Tibial nerve (tissue), 4 donors: ENCODE results near the gene SMIM35.

Experiments used
- EP300 ChIP-seq, 2 donors: sonication (generic); formaldehyde crosslinking; IDR thresholded peaks; one replicate each; pipeline ENCODE4 v1.6.1; 2017; ENCODE audit warnings: antibody characterized with exemption in 2 of 2, mild to moderate bottlenecking in 1 of 2
- TF ChIP-seq, protein P1 (sequence below), 5 experiments: fragments of 200-600 bp in 3 of 5; fragments of 450-650 bp in 2 of 5; sonication (generic) in 3 of 5; IDR thresholded peaks; one replicate each; pipeline ENCODE4 v1.5.1; 2016 to 2019; ENCODE audit warnings: antibody characterized with exemption in 5 of 5, mild to moderate bottlenecking in 3 of 5, moderate library complexity in 2 of 5

DNA sequence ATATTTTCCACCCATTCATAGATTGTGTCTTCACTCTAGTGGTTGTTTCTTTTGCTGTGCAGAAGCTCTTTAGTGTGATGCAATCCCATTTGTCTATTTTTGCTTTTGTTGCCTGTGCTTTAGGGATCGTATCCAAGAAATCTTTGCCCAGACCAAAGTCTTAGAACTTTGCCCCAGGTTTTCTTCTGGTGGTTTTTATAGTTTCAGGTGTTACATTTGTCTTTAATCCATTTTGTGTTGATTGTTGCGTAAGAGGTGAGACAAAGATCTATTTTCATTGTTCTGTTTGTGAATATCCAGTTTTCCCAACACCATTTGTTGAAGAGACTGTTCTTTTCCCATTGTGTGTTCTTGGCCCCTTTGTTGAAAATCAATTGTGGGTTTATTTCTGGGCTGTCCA, 94.1 kb downstream of the SMIM35 start:
- TF ChIP-seq, protein P1, sequence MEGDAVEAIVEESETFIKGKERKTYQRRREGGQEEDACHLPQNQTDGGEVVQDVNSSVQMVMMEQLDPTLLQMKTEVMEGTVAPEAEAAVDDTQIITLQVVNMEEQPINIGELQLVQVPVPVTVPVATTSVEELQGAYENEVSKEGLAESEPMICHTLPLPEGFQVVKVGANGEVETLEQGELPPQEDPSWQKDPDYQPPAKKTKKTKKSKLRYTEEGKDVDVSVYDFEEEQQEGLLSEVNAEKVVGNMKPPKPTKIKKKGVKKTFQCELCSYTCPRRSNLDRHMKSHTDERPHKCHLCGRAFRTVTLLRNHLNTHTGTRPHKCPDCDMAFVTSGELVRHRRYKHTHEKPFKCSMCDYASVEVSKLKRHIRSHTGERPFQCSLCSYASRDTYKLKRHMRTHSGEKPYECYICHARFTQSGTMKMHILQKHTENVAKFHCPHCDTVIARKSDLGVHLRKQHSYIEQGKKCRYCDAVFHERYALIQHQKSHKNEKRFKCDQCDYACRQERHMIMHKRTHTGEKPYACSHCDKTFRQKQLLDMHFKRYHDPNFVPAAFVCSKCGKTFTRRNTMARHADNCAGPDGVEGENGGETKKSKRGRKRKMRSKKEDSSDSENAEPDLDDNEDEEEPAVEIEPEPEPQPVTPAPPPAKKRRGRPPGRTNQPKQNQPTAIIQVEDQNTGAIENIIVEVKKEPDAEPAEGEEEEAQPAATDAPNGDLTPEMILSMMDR (IDR thresholded peaks at IDR 0.05): no peak
- no peak for TF ChIP-seq EP300 (IDR thresholded peaks at IDR 0.05)
